Stomach (tissue), 4 donors: ENCODE measurements around the gene RABGAP1.

Source experiments
- CTCF ChIP-seq, 7 experiments: fragments of 450-650 bp in 4 of 7; fragments of 200-600 bp in 3 of 7; sonication (generic) in 3 of 7; IDR thresholded peaks; one replicate each; pipeline ENCODE4 v1.5.1; 2016 to 2019; ENCODE audit warnings: antibody characterized with exemption in 7 of 7, control low read depth in 2 of 7, mild to moderate bottlenecking in 1 of 7
- EP300 ChIP-seq: sonication (generic); formaldehyde crosslinking; IDR thresholded peaks from one replicate; pipeline ENCODE4 v1.6.1; 2017; ENCODE audit warnings: antibody characterized with exemption
- POLR2A ChIP-seq, 4 donors: fragments of 450-650 bp; IDR thresholded peaks; one replicate each; pipeline ENCODE4 v1.6.1; 2016; ENCODE audit warnings: antibody characterized with exemption in 4 of 4, control low read depth in 2 of 4, mild to moderate bottlenecking in 1 of 4, moderate library complexity in 1 of 4
- POLR2AphosphoS5 ChIP-seq, 3 donors: sonication (generic); formaldehyde crosslinking; IDR thresholded peaks; one replicate each; pipeline ENCODE4 v1.6.1; 2016; ENCODE audit warnings: antibody characterized with exemption in 3 of 3

- TF ChIP-seq CTCF (IDR thresholded peaks at IDR 0.05): no peak
- no peak for TF ChIP-seq POLR2AphosphoS5 (IDR thresholded peaks at IDR 0.05)
- TF ChIP-seq EP300: no peak
- no peak for TF ChIP-seq POLR2A (IDR thresholded peaks at IDR 0.05)
Measured at GRCh38 chr9:123033352-123033751, 92.5 kb downstream of the RABGAP1 start, which contains the start of gene GPR21.
